ENCODE data around the gene TAF3. TPM values are rescaled to one million over a fixed set of nuclear protein-coding genes. Genes with fewer than 3 reads are reported as not detected.

Gene TAF3
- total RNA-seq, 1 donor from 2014 or later, result 4.6 TPM

DNA sequence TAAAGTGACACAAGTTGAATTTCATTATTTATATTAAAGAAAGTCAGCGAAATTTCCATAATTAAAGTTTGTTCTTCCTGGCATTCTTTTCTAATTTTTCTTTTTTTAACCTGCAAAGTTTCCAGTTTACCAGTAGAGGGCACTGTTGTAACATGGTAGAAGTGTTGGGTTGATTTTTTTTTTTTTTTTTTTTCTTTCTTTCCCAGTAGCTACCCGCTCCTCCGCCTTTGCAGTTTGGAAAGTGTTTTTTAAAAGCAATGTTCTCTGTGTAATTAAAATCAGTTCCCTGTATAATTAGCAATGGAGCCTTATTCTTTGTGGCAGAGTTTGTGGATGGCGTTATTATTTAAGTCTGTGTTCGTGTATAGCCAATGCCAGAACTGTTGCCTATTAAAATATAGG lies 53.7 kb downstream of the TAF3 start:
- Mint-ChIP-seq H3K27me3 (ENCODE audit: insufficient read depth, low read depth) (no peaks in the 10 kb centered on the region), H3K4me3 (no peak overlapping the region), H3K9me3 (no peaks in the 10 kb centered on the region), H3K27ac (no peak overlapping the region), H3K36me3 (no peaks in the 10 kb centered on the region), H3K4me1 (peaks cover 6% of the 10 kb centered on the region)
- TF ChIP-seq, protein P1, sequence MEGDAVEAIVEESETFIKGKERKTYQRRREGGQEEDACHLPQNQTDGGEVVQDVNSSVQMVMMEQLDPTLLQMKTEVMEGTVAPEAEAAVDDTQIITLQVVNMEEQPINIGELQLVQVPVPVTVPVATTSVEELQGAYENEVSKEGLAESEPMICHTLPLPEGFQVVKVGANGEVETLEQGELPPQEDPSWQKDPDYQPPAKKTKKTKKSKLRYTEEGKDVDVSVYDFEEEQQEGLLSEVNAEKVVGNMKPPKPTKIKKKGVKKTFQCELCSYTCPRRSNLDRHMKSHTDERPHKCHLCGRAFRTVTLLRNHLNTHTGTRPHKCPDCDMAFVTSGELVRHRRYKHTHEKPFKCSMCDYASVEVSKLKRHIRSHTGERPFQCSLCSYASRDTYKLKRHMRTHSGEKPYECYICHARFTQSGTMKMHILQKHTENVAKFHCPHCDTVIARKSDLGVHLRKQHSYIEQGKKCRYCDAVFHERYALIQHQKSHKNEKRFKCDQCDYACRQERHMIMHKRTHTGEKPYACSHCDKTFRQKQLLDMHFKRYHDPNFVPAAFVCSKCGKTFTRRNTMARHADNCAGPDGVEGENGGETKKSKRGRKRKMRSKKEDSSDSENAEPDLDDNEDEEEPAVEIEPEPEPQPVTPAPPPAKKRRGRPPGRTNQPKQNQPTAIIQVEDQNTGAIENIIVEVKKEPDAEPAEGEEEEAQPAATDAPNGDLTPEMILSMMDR (IDR thresholded peaks at IDR 0.05), result peak; percentile 85
- no peak for TF ChIP-seq EZH2 (IDR thresholded peaks at IDR 0.05)
- Histone ChIP-seq H3K4me3 (no peak overlapping the region), H2AFZ (replicated peaks) (no peak overlapping the region), H3K27me3 (no peaks in the 10 kb centered on the region), H3K9ac (no peak overlapping the region), H3K79me2 (ENCODE audit: low read depth) (no peaks in the 10 kb centered on the region), H3K36me3 (no peaks in the 10 kb centered on the region), H3F3A (ENCODE audit: low read depth) (no peaks in the 10 kb centered on the region), H3K9me3 (ENCODE audit: low read depth) (no peaks in the 10 kb centered on the region), H3K27ac (no peak overlapping the region), H3K4me2 (peak overlapping the region; percentile 15), H4K20me1 (ENCODE audit: low read depth) (peaks cover 7% of the 10 kb centered on the region), H3K4me1 (peaks cover 4% of the 10 kb centered on the region)
- peak; percentile 51 for DNase-seq (ENCODE audit: low spot score)

GRCh38 chr10:7874864-7875263 lies 56.6 kb downstream of the TAF3 start:
- no peak overlapping the region for H3K27ac ChIP-seq
- Mint-ChIP-seq H3K27ac (no peak overlapping the region), H3K27me3 (ENCODE audit: insufficient read depth, low read depth) (no peaks in the 10 kb centered on the region), H3K36me3 (no peaks in the 10 kb centered on the region), H3K4me1 (peaks cover 6% of the 10 kb centered on the region), H3K9me3 (no peaks in the 10 kb centered on the region), H3K4me3 (no peak overlapping the region)
- TF ChIP-seq, protein P1 (IDR thresholded peaks at IDR 0.05), result no peak
- no peak for TF ChIP-seq EZH2 (IDR thresholded peaks at IDR 0.05)
- TF ChIP-seq EZH2phosphoT487 (IDR thresholded peaks at IDR 0.05), result no peak
- no peaks in the 10 kb centered on the region for H3K79me2 ChIP-seq (ENCODE audit: low read depth)
- H3K4me3 ChIP-seq, result no peak overlapping the region
- H2AFZ ChIP-seq (replicated peaks), result no peak overlapping the region
- no peaks in the 10 kb centered on the region for H3K9me3 ChIP-seq (ENCODE audit: low read depth)
- peaks cover 4% of the 10 kb centered on the region for H3K4me1 ChIP-seq
- no peak overlapping the region for H3K4me2 ChIP-seq
- H3K9ac ChIP-seq, result no peak overlapping the region
- H3K36me3 ChIP-seq, result no peaks in the 10 kb centered on the region
- DNase-seq (ENCODE audit: low spot score), result no peak
- H3F3A ChIP-seq (ENCODE audit: low read depth), result no peaks in the 10 kb centered on the region
- H3K27me3 ChIP-seq, result no peaks in the 10 kb centered on the region
- H4K20me1 ChIP-seq (ENCODE audit: low read depth), result peaks cover 7% of the 10 kb centered on the region

- H3K27ac Mint-ChIP-seq, result no peak overlapping the region
- no peaks in the 10 kb centered on the region for H3K9me3 ChIP-seq (ENCODE audit: low read depth)
- H3K36me3 ChIP-seq, result no peaks in the 10 kb centered on the region
- H3K9ac ChIP-seq, result no peak overlapping the region
- H3K4me3 ChIP-seq, result no peak overlapping the region
- H3K9me3 Mint-ChIP-seq, result no peaks in the 10 kb centered on the region
- no peaks in the 10 kb centered on the region for H3K79me2 ChIP-seq (ENCODE audit: low read depth)
- TF ChIP-seq, protein P1 (IDR thresholded peaks at IDR 0.05), result no peak
- TF ChIP-seq EZH2phosphoT487 (IDR thresholded peaks at IDR 0.05) (no peak), EZH2 (IDR thresholded peaks at IDR 0.05) (no peak)
- H3K4me1 ChIP-seq, result no peaks in the 10 kb centered on the region
- H4K20me1 ChIP-seq (ENCODE audit: low read depth), result peaks cover 7% of the 10 kb centered on the region
- H3K27ac ChIP-seq, result no peak overlapping the region
- no peaks in the 10 kb centered on the region for H3K36me3 Mint-ChIP-seq
- H3K4me3 Mint-ChIP-seq, result no peak overlapping the region
- no peak for DNase-seq (ENCODE audit: low spot score)
- H3F3A ChIP-seq (ENCODE audit: low read depth), result no peaks in the 10 kb centered on the region
- peaks cover 3% of the 10 kb centered on the region for H3K4me1 Mint-ChIP-seq
- H3K27me3 ChIP-seq, result no peaks in the 10 kb centered on the region
- H3K4me2 ChIP-seq, result no peak overlapping the region
- H2AFZ ChIP-seq (replicated peaks), result no peak overlapping the region
- no peaks in the 10 kb centered on the region for H3K27me3 Mint-ChIP-seq (ENCODE audit: insufficient read depth, low read depth)
Measured at GRCh38 chr10:7876541-7877127, 58.3 kb downstream of the TAF3 start.

All from neural progenitor cell (in vitro differentiated cells).